GM23248 (cell line): Measurements from ENCODE around the gene GAPVD1. TPM values are rescaled to one million over a fixed set of nuclear protein-coding genes. Genes with fewer than 3 reads are reported as not detected.

Experiments
- DNase-seq: peaks from one replicate; pipeline ENCODE4 v3.0.0-alpha.2; 2015
- H2AFZ ChIP-seq: fragments of 200-600 bp; sonication (generic); 2 replicates; pipeline ENCODE4 v1.6.1; 2016; ENCODE audit warnings: antibody characterized with exemption
- H3F3A ChIP-seq: fragments of 200-600 bp; sonication (generic); 2 replicates; pipeline ENCODE4 v1.6.1; 2016; ENCODE audit warnings: mild to moderate bottlenecking, antibody characterized with exemption, mixed run types; ENCODE audit not compliant: insufficient read depth
- H3K27ac ChIP-seq: fragments of 200-600 bp; sonication (generic); 2 replicates; pipeline ENCODE4 v1.5.1; 2016; ENCODE audit warnings: mild to moderate bottlenecking
- H3K27me3 ChIP-seq: fragments of 200-600 bp; sonication (generic); replicated peaks from 2 replicates; pipeline ENCODE4 v1.6.1; 2016; ENCODE audit warnings: mild to moderate bottlenecking; ENCODE audit not compliant: insufficient read depth
- H3K36me3 ChIP-seq: fragments of 200-600 bp; sonication (generic); 2 replicates; pipeline ENCODE4 v1.6.1; 2016; ENCODE audit warnings: low read depth, mild to moderate bottlenecking
- H3K4me1 ChIP-seq: fragments of 200-600 bp; sonication (generic); 2 replicates; pipeline ENCODE4 v1.6.1; 2016; ENCODE audit warnings: mild to moderate bottlenecking; ENCODE audit not compliant: insufficient read depth
- H3K4me2 ChIP-seq: fragments of 200-600 bp; sonication (generic); one replicate; pipeline ENCODE4 v1.6.1; 2016; ENCODE audit warnings: mild to moderate bottlenecking; ENCODE audit not compliant: unreplicated experiment
- H3K4me3 ChIP-seq: fragments of 200-600 bp; sonication (generic); 2 replicates; pipeline ENCODE4 v1.5.1; 2016; ENCODE audit warnings: mild to moderate bottlenecking
- H3K79me2 ChIP-seq: fragments of 200-600 bp; sonication (generic); 2 replicates; pipeline ENCODE4 v1.6.1; 2016; ENCODE audit warnings: mild to moderate bottlenecking; ENCODE audit not compliant: insufficient read depth
- H3K9ac ChIP-seq: fragments of 200-600 bp; sonication (generic); 2 replicates; pipeline ENCODE4 v1.6.1; 2016; ENCODE audit warnings: mild to moderate bottlenecking
- H3K9me2 ChIP-seq: fragments of 200-600 bp; sonication (generic); 2 replicates; pipeline ENCODE4 v1.6.1; 2016; ENCODE audit warnings: mixed run types, mild to moderate bottlenecking, moderate library complexity; ENCODE audit not compliant: insufficient read depth
- H3K9me3 ChIP-seq: fragments of 200-600 bp; sonication (generic); one replicate; pipeline ENCODE4 v1.6.1; 2017; ENCODE audit warnings: low read depth
- H4K20me1 ChIP-seq: fragments of 200-600 bp; sonication (generic); 2 replicates; pipeline ENCODE4 v1.6.0; 2016; ENCODE audit not compliant: insufficient read depth
- EZH2 ChIP-seq: fragments of 200-600 bp; sonication (generic); IDR thresholded peaks from 2 replicates; pipeline ENCODE4 v1.6.1; 2018; ENCODE audit warnings: antibody characterized with exemption, mild to moderate bottlenecking; ENCODE audit not compliant: insufficient read depth, poor library complexity, severe bottlenecking
- EZH2phosphoT487 ChIP-seq: fragments of 200-600 bp; sonication (generic); IDR thresholded peaks from 2 replicates; pipeline ENCODE4 v1.6.1; 2018; ENCODE audit warnings: antibody characterized with exemption, moderate library complexity, mild to moderate bottlenecking, low read depth; ENCODE audit not compliant: insufficient read depth
- WGBS, 2 experiments: methylation state at CpG; one replicate each; pipeline ENCODE4 v1.1.6; 2015 to 2017; ENCODE audit warnings: low lambda C conversion rate in 2 of 2, low coverage in 1 of 2; ENCODE audit errors: missing lambda C conversion rate in 2 of 2; 5-methylcytosine and 5-hydroxymethylcytosine counted together
- in situ Hi-C: fragments of 300-500 bp; cut with MboI; formaldehyde crosslinking; loops from 2 replicates; pipeline ENCODE4 v1.15.0; 2020
- polyA plus RNA-seq: library from polyadenylated mRNA; unstranded; fragments of >200 nt; fragmentation: Nextera tagmentation; extraction: Ambion mirVana; gene quantifications from 2 replicates; pipeline ENCODE4 v1.2.1, GENCODE V29; 2016
- total RNA-seq: library from RNA; depleted of rRNA; stranded (reverse); fragments of >200 nt; shearing (Covaris generic); gene quantifications from 2 replicates; pipeline ENCODE4 v1.2.3, GENCODE V29; 2014

GAPVD1 gene
- total and polyA plus RNA-seq, 2 experiments from 2014 or later, result 33.6 to 39.5 TPM

DNA sequence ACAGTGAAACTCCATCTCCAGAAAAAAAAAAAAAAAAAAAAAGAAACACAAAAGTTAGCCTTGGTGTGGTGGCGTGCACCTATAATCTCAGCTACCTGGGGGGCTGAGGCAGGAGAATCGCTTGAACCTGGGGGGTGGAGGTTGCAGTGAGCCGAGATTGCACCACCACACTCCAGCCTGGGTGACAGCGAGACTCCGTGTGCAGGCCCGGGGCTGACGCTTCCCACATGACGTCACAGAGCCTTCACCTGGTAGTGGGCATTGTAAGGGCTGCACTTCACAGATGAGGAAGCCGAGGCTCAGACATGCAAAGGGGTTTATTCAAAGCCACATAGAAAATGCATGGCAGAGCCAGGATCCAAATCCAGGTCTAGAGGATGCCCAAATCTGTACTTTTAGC lies 114.2 kb downstream of the GAPVD1 start:
- no peak overlapping the region for H3K27ac ChIP-seq
- no peaks in the 10 kb centered on the region for H3K9me3 ChIP-seq
- H3K27me3 ChIP-seq, result no peaks in the 10 kb centered on the region; the same call in 1 of the 2 replicates
- no peak overlapping the region for H3K9ac ChIP-seq
- no peak overlapping the region for H2AFZ ChIP-seq
- no peak for DNase-seq
- H3K4me2 ChIP-seq, result no peak overlapping the region
- no peak overlapping the region for H3K4me3 ChIP-seq
- no peaks in the 10 kb centered on the region for H3K9me2 ChIP-seq
- H4K20me1 ChIP-seq, result no peaks in the 10 kb centered on the region
- H3K4me1 ChIP-seq, result no peaks in the 10 kb centered on the region
- H3K79me2 ChIP-seq, result no peaks in the 10 kb centered on the region
- in situ Hi-C loops, result loop anchor here (10.0 kb wide), 1 partner anchor 511 kb away; the partner anchor contains the start of genes ARPC5L and RPL35
- H3K36me3 ChIP-seq, result no peaks in the 10 kb centered on the region
- TF ChIP-seq EZH2, result no peak
- no peak for TF ChIP-seq EZH2phosphoT487
- 64% methylated on average over 9 of the region's 9 CpGs for WGBS, 2 experiments
- H3F3A ChIP-seq, result no peaks in the 10 kb centered on the region; the same call in 1 of the 2 replicates

DNA sequence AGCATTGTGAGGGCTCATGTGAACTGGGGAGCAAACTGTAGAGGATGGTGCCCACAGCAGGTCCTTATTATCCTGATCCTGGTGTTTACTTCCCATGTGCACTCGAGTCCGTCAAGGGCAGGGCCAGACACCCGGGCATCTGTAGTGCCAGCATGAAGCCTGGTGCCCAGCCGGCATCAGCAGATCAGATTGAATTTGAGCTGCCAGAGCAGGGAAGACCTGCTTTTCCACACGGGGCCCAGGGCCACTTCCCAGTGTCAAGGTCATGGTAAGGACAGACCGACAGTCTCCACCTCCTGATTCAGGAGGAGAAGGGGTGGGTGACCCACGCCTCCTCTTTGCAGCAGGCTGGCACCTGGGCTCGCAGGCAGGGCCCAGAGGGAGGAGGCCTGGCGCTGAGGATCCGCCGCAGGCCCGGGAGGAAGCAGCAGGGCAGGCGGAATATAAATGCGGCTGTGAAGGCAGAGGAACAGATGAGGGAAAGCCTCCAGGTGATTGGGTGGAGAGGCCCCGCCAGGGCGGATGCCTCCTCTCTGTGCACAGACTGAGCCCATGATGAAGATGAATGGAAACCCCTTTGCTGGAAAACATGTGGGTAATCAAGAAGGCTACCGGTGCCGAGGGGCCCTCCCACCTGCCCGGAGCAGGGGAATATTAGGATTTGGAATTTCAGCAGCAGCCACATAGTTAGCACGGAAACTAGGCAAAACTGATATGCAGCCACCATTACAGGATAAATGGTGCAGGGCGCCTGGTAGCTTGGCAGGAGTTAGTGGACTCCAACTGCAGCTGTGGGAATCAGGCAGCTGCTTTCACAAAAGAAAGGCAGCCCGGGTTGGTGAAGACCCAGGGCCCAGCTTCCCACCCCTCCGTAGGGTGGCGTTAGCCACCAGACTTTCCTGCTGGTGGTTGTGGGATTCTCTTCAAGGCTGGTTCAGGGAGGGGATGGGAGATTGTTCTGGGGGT lies 114.9 kb downstream of the GAPVD1 start:
- no peaks in the 10 kb centered on the region for H4K20me1 ChIP-seq
- no peak overlapping the region for H3K4me3 ChIP-seq
- no peak overlapping the region for H3K27ac ChIP-seq
- H3K4me2 ChIP-seq, result no peak overlapping the region
- H3K9me2 ChIP-seq, result no peaks in the 10 kb centered on the region
- no peaks in the 10 kb centered on the region for H3K79me2 ChIP-seq
- 69 to 73% methylated on average over 22 to 24 of the region's 24 CpGs for WGBS, 2 experiments
- in situ Hi-C loops, result loop anchor here (10.0 kb wide), 1 partner anchor 512 kb away; the partner anchor contains the start of genes ARPC5L and RPL35
- no peak for TF ChIP-seq EZH2
- H3K9me3 ChIP-seq, result no peaks in the 10 kb centered on the region
- no peaks in the 10 kb centered on the region; the same call in 1 of the 2 replicates for H3F3A ChIP-seq
- no peaks in the 10 kb centered on the region for H3K4me1 ChIP-seq
- no peak overlapping the region for H3K9ac ChIP-seq
- no peak for DNase-seq
- no peak overlapping the region for H2AFZ ChIP-seq
- no peaks in the 10 kb centered on the region; the same call in 1 of the 2 replicates for H3K27me3 ChIP-seq
- no peaks in the 10 kb centered on the region for H3K36me3 ChIP-seq

DNA sequence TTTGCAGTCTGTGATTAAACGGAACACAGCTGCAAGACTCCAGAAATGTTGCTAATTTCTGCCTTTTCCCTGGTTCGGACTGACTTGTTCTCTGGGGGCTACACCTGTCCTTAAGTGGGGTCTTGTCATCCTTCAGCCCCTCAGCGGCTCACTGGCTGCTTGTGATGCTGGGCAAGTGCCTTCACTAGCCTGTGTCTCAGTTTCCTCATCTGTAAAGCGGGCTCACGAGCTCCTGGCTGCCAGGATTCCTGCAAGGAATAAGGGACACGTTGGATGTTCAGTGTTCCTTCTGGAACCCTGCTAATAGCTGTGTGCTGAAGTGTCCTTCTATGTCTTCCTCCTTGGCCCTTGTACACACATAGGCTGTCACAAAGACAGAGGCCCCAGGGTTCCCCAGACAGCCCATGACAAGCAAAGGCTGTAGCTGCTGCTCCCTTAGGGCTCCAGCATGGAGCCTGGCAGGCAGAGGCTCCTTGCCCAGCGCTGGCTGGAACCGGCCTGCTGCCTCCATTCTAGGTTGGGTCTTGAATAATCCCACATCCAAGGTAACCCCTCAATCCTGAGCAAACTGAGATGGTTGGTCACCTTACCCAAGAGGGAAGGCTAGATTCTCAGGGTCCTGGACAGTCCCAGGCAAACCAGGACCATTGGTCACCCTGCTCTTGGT lies 116.1 kb downstream of the GAPVD1 start:
- Histone ChIP-seq H3F3A (no peaks in the 10 kb centered on the region), H2AFZ (no peak overlapping the region), H3K9me2 (no peaks in the 10 kb centered on the region), H3K79me2 (no peaks in the 10 kb centered on the region), H3K4me2 (no peak overlapping the region), H3K36me3 (no peaks in the 10 kb centered on the region), H3K9me3 (no peaks in the 10 kb centered on the region), H3K27ac (no peak overlapping the region), H3K27me3 (no peaks in the 10 kb centered on the region; the same call in 1 of the 2 replicates), H3K4me1 (no peaks in the 10 kb centered on the region), H4K20me1 (no peaks in the 10 kb centered on the region), H3K9ac (no peak overlapping the region), H3K4me3 (no peak overlapping the region)
- in situ Hi-C loops, result loop anchor here (10.0 kb wide), 1 partner anchor 513 kb away; the partner anchor contains the start of genes ARPC5L and RPL35
- TF ChIP-seq EZH2phosphoT487, result no peak
- TF ChIP-seq EZH2, result no peak
- WGBS, 2 experiments, result 70 to 73% methylated on average over 8 of the region's 8 CpGs
- DNase-seq, result no peak

DNA sequence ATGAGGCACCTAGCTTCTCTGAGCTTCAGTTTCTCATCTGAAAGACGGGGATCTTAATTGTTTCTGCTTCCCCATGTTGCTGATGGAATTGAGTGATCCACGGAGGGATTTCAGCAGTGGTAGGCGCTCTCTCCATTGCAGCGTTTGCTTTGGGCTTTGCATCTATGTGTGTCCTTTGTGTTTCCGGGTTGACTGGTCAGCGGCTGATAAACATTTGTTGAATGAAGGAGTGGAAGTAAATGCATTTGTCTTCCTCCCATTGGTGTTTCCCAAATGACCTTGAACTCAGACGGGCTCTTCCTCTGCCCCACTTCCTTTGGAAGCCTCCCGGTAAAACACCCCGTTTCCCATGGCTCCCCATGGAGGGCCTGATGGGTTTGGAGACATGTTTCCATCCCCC lies 117.2 kb downstream of the GAPVD1 start:
- no peak overlapping the region for H2AFZ ChIP-seq
- H3F3A ChIP-seq, result no peaks in the 10 kb centered on the region
- no peaks in the 10 kb centered on the region for H3K4me1 ChIP-seq
- H3K4me3 ChIP-seq, result no peak overlapping the region
- H3K27me3 ChIP-seq, result no peaks in the 10 kb centered on the region; the same call in 1 of the 2 replicates
- H3K79me2 ChIP-seq, result no peaks in the 10 kb centered on the region
- no peak overlapping the region for H3K27ac ChIP-seq
- DNase-seq, result no peak
- in situ Hi-C loops, result loop anchor here (10.0 kb wide), 1 partner anchor 514 kb away; the partner anchor contains the start of genes ARPC5L and RPL35
- no peaks in the 10 kb centered on the region for H4K20me1 ChIP-seq
- 62 to 65% methylated on average over 9 of the region's 9 CpGs for WGBS, 2 experiments
- no peaks in the 10 kb centered on the region for H3K9me2 ChIP-seq
- no peak overlapping the region for H3K4me2 ChIP-seq
- H3K9ac ChIP-seq, result no peak overlapping the region
- H3K9me3 ChIP-seq, result no peaks in the 10 kb centered on the region
- TF ChIP-seq EZH2, result no peak
- TF ChIP-seq EZH2phosphoT487, result no peak
- H3K36me3 ChIP-seq, result no peaks in the 10 kb centered on the region
